GM12801 (cell line): ENCODE measurements around the gene MRPL41.

ENCODE experiments used
- CTCF ChIP-seq: IDR thresholded peaks from one replicate; pipeline ENCODE4 v1.5.1; 2011; ENCODE audit warnings: control low read depth; ENCODE audit not compliant: insufficient read length; ENCODE audit errors: extremely low read depth

MRPL41 gene

GRCh38 chr9:137545123-137545522 lies 6.6 kb upstream of the MRPL41 start:
- TF ChIP-seq CTCF, result no peak

- TF ChIP-seq CTCF, result no peak
Measured at GRCh38 chr9:137547687-137548543, 3.8 kb upstream of the MRPL41 start.

- no peak for TF ChIP-seq CTCF
Measured at GRCh38 chr9:137550231-137550621, 1.5 kb upstream of the MRPL41 start, which contains the start of gene PNPLA7. TSS of gene PNPLA7 (minus strand) at chr9:137550402. CDS start at chr9:137550197, 205 bp downstream.

- no peak for TF ChIP-seq CTCF
Measured at GRCh38 chr9:137552022-137552768, 516 bp downstream of the MRPL41 start.

- TF ChIP-seq CTCF, result no peak
Measured at GRCh38 chr9:137554349-137554748, 2.7 kb downstream of the MRPL41 start.

DNA sequence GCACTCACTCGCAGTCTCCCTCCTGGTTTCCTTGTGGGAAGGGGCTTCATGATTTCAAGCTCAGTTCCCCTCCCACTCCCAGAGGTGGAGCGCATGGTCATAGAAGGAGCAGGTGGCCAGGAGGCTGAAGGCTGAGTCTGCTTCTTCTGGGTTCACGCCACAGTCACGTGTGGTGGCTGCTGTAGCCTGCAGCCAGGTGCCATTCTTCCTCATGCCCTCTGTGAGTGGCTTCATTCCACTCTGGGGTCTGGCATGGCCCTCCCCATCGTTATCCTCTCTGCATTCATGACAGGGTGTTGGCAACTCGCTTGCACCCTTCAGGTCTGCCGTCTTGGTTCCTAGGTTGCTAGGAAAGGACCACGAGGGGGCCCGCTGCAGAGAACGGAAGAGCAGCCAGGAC lies 3.5 kb downstream of the MRPL41 start:
- TF ChIP-seq CTCF, result no peak

- TF ChIP-seq CTCF, result no peak
Measured at GRCh38 chr9:137556069-137556838, 4.6 kb downstream of the MRPL41 start.
